ENCODE results near the gene SIPA1L3.

GRCh38 chr19:38227287-38228004, 320.4 kb downstream of the SIPA1L3 start:
- TF ChIP-seq CTCF (IDR thresholded peaks at IDR 0.05): no peak
- TF ChIP-seq REST (IDR thresholded peaks at IDR 0.05; ENCODE audit: insufficient read depth in 1 of 2, low read depth in 2 of 2, low read length in 1 of 2): no peak
- no peak for TF ChIP-seq POLR2AphosphoS5 (IDR thresholded peaks at IDR 0.05; ENCODE audit: low read depth, low read length)
- no peak for TF ChIP-seq TCF7L2 (IDR thresholded peaks at IDR 0.05; ENCODE audit: low read depth, low read length)

Measured in Panc1 (cell line).